CD4-positive, alpha-beta T cell treated with Interferon alpha-2 for 1 hour (primary cell): ENCODE measurements around the gene CYP19A1.
A peak's percentile ranks its signal among the peaks of the same experiment; 100 is the strongest.
"Not testable (repeated sequence)": the region's sequence is repeated elsewhere in the genome, so short reads cannot be mapped to it uniquely, and the experiment has no call there.

Experiments
- DNase-seq, 2 donors: peaks; one replicate each; pipeline ENCODE4 v3.0.0-alpha.2; 2020 to 2022

CYP19A1 gene

GRCh38 chr15:51201581-51201980 lies 136.8 kb downstream of the CYP19A1 start:
- no peak for DNase-seq

DNA sequence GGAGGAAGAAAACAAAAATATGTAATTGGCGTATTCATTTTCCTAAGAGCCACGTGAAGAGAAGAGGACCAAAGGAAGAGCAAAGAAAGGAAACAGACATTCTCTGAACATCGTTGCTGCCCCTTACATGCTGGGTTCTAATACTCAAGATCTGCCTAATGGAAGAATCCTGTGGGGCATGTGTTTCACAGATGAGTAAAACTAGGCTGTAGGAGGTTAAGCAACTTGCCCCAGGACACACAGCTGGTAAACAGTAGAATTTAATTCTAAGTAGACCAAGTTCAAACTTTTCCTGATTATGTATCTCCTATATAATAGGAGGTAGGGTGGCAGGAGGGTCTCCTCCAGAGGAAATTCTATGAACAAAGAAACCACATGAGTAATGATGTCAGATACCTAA lies 137.6 kb downstream of the CYP19A1 start:
- no peak for DNase-seq

DNA sequence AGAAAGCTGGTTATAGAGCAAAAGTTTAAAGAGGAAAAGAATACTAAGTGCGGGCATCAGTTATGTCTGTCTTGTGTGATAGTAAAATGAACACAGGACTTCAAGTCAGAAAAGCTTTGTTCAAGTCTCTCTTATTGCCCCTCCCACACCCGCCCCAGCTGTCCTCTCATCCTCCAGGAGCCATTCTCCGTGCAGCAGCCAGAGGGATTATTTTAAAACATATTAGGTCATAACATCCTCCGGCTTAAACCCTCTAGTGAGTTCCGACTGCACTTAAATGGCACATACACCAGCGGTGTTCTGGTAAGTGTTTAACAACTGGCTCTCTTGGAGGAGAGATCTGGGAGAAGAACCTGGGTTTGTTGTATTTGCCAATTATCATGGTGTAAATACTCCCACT lies 138.9 kb downstream of the CYP19A1 start:
- DNase-seq = no peak

DNA sequence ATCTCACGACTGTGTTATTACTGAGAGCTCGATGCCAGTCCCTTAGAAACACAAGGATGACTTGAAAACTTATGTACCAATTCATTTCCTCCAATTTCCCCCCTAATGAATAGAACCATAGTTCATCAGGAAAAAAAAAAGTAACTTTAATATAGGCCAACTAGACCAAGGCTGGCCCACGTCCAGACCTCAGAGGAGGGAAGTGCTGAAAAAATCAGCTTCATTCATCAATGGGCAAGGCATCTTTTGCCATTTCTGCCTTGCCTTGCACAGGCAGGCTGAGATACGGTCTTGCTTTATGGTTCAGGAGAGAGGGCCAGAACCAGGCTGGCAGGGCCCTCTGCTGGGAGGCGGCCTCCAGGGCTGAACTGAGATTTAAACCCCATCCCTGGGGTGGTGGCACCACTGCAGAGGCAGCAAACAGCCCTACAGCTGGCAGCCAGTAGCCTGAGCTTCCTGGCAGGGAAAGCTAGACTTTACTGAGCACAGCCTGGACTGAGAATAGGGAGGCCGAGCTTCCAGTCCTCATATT lies 139.6 kb downstream of the CYP19A1 start:
- no peak for DNase-seq

GRCh38 chr15:51195459-51195858 lies 142.9 kb downstream of the CYP19A1 start:
- DNase-seq = no peak

GRCh38 chr15:51193979-51194378 lies 144.4 kb downstream of the CYP19A1 start:
- DNase-seq = no peak

- DNase-seq = no peak
Measured at GRCh38 chr15:51193526-51193925, 144.9 kb downstream of the CYP19A1 start.

DNA sequence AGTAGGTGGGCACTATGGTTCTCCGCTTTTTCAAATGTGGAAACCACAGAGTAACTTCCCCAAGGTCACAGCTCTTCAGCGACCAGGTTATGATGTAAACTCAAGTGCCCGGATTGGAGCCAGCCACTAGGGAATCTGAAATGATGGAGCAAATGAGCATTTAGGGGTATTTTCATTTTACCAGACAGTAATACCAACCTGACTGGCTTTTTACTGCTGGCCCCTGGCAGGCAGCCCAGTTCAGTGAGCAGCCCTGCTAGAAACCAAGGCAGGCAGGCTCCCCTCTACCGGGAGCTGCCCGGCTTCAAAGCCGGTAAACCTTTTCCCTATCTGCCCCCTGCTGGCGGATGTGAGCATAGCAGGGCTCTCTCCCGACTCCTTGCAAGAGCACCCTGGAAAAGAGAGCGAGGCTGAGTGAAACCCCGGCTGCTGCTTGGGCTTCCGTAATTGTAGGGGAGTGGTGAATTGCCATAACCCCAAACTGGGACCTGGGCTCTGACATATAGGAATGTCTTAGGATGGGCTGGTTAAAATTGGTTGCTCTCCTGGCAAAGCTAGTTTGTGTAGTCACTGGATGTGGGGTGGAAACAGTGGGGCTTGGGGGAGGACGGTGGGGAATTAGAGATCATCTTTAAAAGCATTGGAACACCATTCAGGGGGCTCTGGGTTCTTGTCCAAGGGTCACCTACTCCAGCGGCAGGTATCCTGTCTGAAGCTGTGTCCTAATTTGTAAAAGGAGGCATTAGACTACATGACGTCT lies 145.7 kb downstream of the CYP19A1 start:
- DNase-seq = peak; percentile 59 to 62

DNA sequence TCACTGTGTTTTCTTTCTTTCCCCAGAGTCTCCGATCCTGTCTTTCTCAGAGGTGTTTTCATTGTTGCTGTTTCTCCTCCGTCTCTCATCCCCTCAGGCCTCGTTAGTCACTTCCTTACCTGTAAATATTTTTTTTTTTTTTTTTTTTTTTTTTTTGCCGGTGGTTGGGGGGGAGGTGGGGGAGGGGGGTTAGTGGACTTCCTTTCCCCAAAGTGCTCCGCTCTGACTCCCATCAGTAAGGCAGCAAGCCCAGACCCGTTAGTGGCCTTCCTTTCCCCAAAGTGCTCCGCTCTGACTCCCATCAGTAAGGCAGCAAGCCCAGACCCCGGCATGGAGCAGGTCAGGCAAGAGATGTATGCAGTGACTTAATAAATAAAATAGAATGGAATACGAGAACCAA lies 146.6 kb downstream of the CYP19A1 start:
- DNase-seq = no peak

DNA sequence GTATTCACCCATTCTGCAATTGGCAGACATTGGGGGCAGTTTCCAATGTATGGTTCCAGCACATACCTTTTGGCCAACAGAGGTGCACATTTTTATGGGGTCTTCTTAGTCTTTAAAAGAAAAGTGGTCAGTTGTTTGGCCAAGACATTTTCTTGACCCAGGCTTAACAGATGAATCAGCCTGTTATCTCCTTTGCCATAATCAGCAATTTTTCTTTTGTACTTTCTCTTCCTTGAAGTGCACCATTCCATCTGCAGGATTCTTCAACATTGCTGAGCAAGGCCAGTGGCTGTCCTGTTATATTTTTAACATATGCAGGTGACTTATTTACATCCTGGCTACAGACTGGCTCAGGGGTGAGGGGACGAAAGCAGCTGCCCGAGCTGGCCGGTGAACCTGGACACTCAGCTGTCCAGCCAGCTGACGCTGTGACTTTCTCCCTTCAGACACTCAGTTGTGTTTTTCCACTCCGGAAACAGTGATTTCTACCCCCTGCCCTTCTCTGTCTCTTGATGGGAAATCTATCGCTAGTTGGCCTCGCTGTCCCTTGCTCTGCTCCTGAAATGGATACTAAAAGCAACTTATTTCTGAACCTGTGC lies 147.2 kb downstream of the CYP19A1 start:
- no peak for DNase-seq

DNA sequence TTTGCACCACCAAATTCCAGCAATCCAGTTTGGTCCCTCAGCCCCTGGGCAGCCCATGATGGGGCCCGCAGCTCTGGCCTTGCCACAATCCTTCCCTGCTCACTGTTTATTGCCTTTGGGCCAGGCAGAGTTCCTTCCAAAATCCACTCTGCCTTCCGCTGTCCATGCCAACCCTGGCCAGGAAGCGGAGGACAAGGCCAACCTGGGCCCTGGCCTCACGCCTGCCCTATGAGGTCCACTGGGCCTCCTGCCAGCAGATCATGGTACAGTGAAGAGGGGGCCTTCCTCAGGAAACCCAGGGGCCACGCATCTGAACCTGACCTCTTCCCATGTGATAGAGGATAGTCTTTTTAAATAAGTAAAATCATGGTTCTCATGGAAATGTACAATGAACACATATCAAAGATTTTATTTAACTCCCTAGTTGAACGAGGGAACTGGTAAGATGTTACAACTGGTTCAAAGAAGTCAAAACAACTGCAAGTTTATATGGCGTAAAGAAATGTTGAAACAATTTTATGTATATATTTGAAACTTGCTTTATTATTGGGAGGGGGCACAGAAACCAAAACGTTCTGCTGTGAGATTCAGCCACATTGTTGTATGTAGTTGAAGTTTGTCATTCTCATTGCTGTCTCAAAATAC lies 147.8 kb downstream of the CYP19A1 start:
- no peak for DNase-seq

GRCh38 chr15:51189669-51190385 lies 148.6 kb downstream of the CYP19A1 start:
- DNase-seq = no peak

- DNase-seq = not testable (repeated sequence)
Measured at GRCh38 chr15:51188791-51189190, 149.6 kb downstream of the CYP19A1 start.

DNA sequence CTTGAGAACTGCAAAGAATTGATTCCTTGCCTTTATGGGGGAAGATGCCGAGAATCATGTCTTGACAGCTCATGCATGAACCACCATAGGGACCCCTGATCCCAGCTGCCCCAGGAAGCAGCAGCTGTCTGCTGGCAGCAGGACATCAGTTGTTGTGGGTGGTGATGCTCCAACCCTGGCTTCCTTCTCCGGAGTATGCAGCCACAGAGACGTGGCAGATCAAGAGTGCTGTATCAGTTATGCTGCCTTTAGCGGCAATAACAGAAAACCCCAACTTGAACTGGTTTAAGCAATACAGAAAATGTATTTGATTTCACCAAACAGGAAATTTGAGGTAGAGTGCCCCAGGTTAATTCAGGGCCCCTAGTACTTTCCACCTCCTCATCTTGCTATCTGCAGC lies 151.5 kb downstream of the CYP19A1 start:
- no peak for DNase-seq

GRCh38 chr15:51186181-51186705 lies 152.2 kb downstream of the CYP19A1 start:
- DNase-seq = no peak

DNA sequence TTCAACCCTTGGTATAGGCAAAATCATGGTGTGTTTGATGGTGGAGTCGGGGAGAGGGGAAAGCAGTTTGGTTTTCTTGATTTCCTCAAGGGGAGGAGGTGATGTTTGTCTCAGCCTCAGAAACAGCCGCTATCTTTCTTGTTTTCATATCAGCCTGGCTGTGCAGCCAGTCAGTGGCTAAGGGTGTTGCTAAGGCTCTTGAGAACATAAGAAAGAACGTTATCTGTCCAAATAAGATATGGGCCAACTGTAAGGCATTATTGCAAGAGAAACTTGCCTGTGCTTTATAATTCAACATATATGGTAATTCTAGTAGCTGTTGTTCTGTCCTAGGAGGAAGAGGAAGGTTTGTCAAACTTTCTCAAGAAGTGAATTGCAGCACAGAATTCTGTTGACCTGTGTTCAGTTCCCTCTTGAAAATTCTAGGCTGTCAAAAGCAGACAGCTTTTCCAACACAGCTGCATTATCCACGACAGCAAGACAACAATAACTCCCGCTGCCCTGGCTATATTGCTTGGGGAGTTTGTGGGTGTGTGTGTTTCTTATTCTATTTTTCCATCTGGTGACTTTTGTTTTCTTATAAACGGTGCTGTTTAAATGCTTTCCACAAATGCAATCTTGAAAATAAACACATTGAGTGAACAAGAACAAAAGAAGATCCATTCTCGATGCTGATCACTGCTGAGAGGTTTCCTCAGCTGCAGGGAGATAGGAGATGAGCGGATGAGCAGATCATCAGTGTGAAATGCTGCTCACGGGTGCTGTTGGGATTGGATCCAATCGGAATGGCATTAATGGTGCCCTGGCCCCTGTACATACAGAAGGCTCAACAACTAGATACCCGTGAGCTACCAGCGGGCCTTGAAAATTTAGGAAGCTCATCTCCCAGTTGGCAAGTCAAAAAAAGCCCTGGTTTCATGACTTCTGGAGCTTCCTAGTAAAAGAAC lies 152.9 kb downstream of the CYP19A1 start:
- no peak for DNase-seq

DNA sequence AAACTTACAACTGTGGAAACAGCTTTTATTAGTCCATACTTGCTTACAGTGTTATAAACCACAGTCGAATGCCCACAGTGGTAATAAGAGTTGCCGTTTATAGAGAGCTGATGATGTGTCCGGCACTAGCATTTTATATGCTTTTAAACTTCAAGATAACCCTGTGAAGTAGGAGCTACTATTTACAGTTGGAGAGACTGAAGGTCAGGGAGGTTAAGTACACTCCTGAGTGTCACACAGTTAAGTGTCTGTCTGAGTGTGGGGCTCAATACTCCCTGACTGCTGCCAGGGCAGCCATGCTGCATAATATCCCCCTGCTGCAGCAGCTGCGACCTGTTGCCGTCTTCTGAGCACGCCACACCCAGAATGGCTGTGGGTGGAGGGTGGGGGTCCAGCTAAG lies 153.8 kb downstream of the CYP19A1 start:
- no peak for DNase-seq

DNA sequence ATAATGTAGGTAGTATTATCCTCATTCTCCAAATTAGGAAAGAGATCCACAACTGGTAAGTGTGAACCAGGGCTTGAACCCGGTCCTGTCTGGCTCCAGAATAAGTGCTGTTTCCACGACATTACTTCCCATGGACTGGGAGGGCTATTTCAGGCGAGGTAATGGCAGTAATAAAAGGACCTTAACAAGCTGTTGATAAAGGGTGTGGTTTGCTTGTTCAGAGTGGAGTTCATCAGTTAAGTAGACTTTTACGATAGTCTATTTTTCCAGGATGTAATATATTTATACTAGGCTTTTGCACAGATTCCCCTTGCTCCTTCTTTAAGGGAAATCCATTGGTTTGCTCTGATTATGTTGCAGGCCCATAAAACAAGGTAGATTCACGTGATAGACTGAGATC lies 155.3 kb downstream of the CYP19A1 start:
- no peak for DNase-seq

GRCh38 chr15:51181905-51182304 lies 156.5 kb downstream of the CYP19A1 start:
- no peak for DNase-seq

GRCh38 chr15:51181221-51181620 lies 157.2 kb downstream of the CYP19A1 start:
- DNase-seq = no peak

DNA sequence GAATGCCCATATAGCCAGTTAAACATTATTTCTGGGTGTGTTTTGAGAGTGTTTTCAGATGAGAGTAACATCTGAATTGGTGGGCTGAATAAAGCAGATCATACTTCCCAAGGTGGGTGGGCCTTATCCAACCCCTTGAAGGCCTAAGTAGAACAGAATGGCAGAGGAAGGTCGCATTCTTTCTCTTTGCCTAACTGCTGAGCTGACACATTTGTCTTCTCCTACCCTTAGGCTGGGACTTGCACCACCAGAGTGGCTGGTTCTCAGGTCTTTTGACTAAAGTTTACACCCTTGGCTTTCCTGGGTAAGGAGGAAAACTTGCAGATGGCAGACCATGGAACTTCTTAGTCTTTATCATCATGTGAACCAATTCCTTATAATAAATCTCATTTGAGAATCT lies 157.9 kb downstream of the CYP19A1 start:
- no peak for DNase-seq

- DNase-seq = no peak
Measured at GRCh38 chr15:51180011-51180410, 158.4 kb downstream of the CYP19A1 start.
